Neuronal stem cell (in vitro differentiated cells): ENCODE measurements around the gene SNX3.

Experiments
- DNase-seq: peaks from one replicate; pipeline ENCODE4 v3.0.0-alpha.2; 2013; ENCODE audit warnings: low spot score
- H2AFZ ChIP-seq: one replicate; pipeline ENCODE4 v1.6.1; 2013; ENCODE audit warnings: mild to moderate bottlenecking, low read length, inconsistent platforms
- H2AK5ac ChIP-seq: 2 replicates; pipeline ENCODE4 v1.6.1; 2013; ENCODE audit warnings: low read depth, mild to moderate bottlenecking, inconsistent platforms, low read length, moderate library complexity, mixed read lengths
- H2BK120ac ChIP-seq: 2 replicates; pipeline ENCODE4 v1.6.1; 2013; ENCODE audit warnings: low read depth, mild to moderate bottlenecking, inconsistent platforms, low read length, moderate library complexity, mixed read lengths
- H2BK12ac ChIP-seq: one replicate; pipeline ENCODE4 v1.6.1; 2013; ENCODE audit warnings: low read length, inconsistent platforms
- H2BK15ac ChIP-seq: 2 replicates; pipeline ENCODE4 v1.6.1; 2013; ENCODE audit warnings: mild to moderate bottlenecking, low read length, inconsistent platforms, mixed read lengths
- H2BK5ac ChIP-seq: one replicate; pipeline ENCODE4 v1.6.1; 2013; ENCODE audit warnings: inconsistent platforms, mild to moderate bottlenecking, low read length, moderate library complexity
- H3K14ac ChIP-seq: one replicate; pipeline ENCODE4 v1.6.1; 2013; ENCODE audit warnings: low read length, inconsistent platforms
- H3K18ac ChIP-seq: 2 replicates; pipeline ENCODE4 v1.6.1; 2013; ENCODE audit warnings: low read length, inconsistent platforms
- H3K23ac ChIP-seq: 2 replicates; pipeline ENCODE4 v1.6.1; 2013; ENCODE audit warnings: low read depth, mild to moderate bottlenecking, mixed read lengths, low read length, inconsistent platforms; ENCODE audit not compliant: poor library complexity
- H3K27ac ChIP-seq: replicated peaks from 3 replicates; pipeline ENCODE4 v1.5.1; 2013; ENCODE audit warnings: low read length, inconsistent platforms
- H3K27me3 ChIP-seq, 3 experiments: 2 replicates each; pipeline ENCODE4 v1.6.1; 2013; ENCODE audit warnings: low read length in 3 of 3, mild to moderate bottlenecking in 2 of 3, inconsistent platforms in 1 of 3, low read depth in 1 of 3, mixed read lengths in 1 of 3, moderate library complexity in 1 of 3; ENCODE audit not compliant: control insufficient read depth in 3 of 3, insufficient read depth in 3 of 3
- H3K36me3 ChIP-seq, 2 donors: replicated peaks in 1 of 2; 2 replicates each; pipeline ENCODE4 v1.6.1; 2013; ENCODE audit warnings: low read length in 2 of 2; ENCODE audit not compliant: control insufficient read depth in 2 of 2, insufficient read depth in 2 of 2
- H3K4ac ChIP-seq: 2 replicates; pipeline ENCODE4 v1.6.1; 2013; ENCODE audit warnings: inconsistent platforms, mild to moderate bottlenecking, low read length, moderate library complexity
- H3K4me1 ChIP-seq, 2 donors: 1 replicate in 1 of 2; 2 replicates in 1 of 2; pipeline ENCODE4 v1.6.1; 2013; ENCODE audit warnings: low read length in 2 of 2, low read depth in 1 of 2; ENCODE audit not compliant: control insufficient read depth in 2 of 2, insufficient read depth in 1 of 2
- H3K4me2 ChIP-seq: one replicate; pipeline ENCODE4 v1.6.1; 2013; ENCODE audit warnings: mild to moderate bottlenecking, low read length, inconsistent platforms; ENCODE audit not compliant: insufficient read depth, poor library complexity, severe bottlenecking
- H3K4me3 ChIP-seq, 2 donors: 2 replicates each; pipeline ENCODE4 v1.5.1; 2013; ENCODE audit warnings: low read length in 2 of 2, mild to moderate bottlenecking in 2 of 2, inconsistent platforms in 1 of 2, moderate library complexity in 1 of 2
- H3K79me1 ChIP-seq: one replicate; pipeline ENCODE4 v1.6.1; 2013; ENCODE audit warnings: low read depth, mild to moderate bottlenecking, inconsistent platforms, low read length, moderate library complexity
- H3K9ac ChIP-seq: one replicate; pipeline ENCODE4 v1.6.1; 2013; ENCODE audit warnings: mild to moderate bottlenecking, low read depth, low read length, inconsistent platforms; ENCODE audit not compliant: poor library complexity
- H3K9me3 ChIP-seq, 2 donors: replicated peaks in 1 of 2; 2 replicates each; pipeline versions ENCODE3 to v1.6.1; 2013; ENCODE audit warnings: low read length in 2 of 2, mild to moderate bottlenecking in 2 of 2, inconsistent platforms in 1 of 2, low read depth in 1 of 2, mixed read lengths in 1 of 2, moderate library complexity in 1 of 2; ENCODE audit not compliant: control insufficient read depth in 2 of 2, insufficient read depth in 1 of 2
- H4K8ac ChIP-seq: one replicate; pipeline ENCODE4 v1.6.1; 2013; ENCODE audit warnings: low read depth, mild to moderate bottlenecking, inconsistent platforms, low read length, moderate library complexity
- H4K91ac ChIP-seq: one replicate; pipeline ENCODE4 v1.6.1; 2013; ENCODE audit warnings: low read length, low read depth, mild to moderate bottlenecking, inconsistent platforms; ENCODE audit not compliant: poor library complexity
- WGBS, 2 donors: extraction: QIAGEN DNeasy Blood & Tissue Kit; methylation state at CpG; one replicate each; pipeline ENCODE4 v1.1.7; 2013; ENCODE audit warnings: missing lambda C conversion rate in 2 of 2, mixed read lengths in 1 of 2; ENCODE audit not compliant: insufficient read length in 2 of 2, insufficient replicate concordance in 1 of 2; ENCODE audit errors: extremely low coverage in 2 of 2; 5-methylcytosine and 5-hydroxymethylcytosine counted together

The SNX3 gene

DNA sequence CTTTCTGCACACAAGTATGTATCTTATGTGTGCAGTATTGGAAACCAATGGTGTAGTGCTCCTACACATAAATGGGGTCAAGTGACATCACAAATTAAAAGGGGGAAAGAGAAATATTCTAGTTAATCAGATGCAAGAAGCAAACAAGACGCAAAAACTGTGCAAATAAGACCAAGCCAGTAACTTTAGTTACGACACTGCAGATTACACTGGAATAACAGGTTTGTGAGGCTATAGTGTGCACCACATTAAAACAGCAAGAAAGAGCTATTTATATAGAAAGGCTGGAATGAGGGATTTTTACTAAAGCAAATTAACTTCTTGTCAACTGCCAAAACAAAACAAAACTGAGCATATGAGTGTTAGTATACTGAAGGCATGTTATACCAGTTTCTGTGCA, 49.2 kb downstream of the SNX3 start:
- H3K36me3 ChIP-seq, result peaks cover 0 to 37% of the 10 kb centered on the region in 2 donors
- H3K79me1 ChIP-seq, result no peaks in the 10 kb centered on the region
- no peaks in the 10 kb centered on the region for H3K27me3 ChIP-seq
- H3K4me1 ChIP-seq, result no peaks in the 10 kb centered on the region
- no peak overlapping the region for H3K4me2 ChIP-seq
- H2AFZ ChIP-seq, result no peak overlapping the region
- no peak overlapping the region for H4K8ac ChIP-seq
- no peaks in the 10 kb centered on the region for H3K9me3 ChIP-seq
- H3K4ac ChIP-seq, result no peak overlapping the region
- H2BK15ac ChIP-seq, result no peak overlapping the region
- no peak overlapping the region for H2BK120ac ChIP-seq
- no peak overlapping the region for H2BK12ac ChIP-seq
- no peak overlapping the region for H4K91ac ChIP-seq
- H2BK5ac ChIP-seq, result no peak overlapping the region
- no peak overlapping the region for H3K18ac ChIP-seq
- no peak overlapping the region for H3K9ac ChIP-seq
- H3K4me3 ChIP-seq, result no peak overlapping the region
- H3K23ac ChIP-seq, result no peak overlapping the region
- no peak overlapping the region for H2AK5ac ChIP-seq
- DNase-seq, result no peak
- no CpG with 5 or more reads among the region's 2 CpGs for WGBS, 2 donors
- H3K27ac ChIP-seq, result no peak overlapping the region
- no peak overlapping the region for H3K14ac ChIP-seq

GRCh38 chr6:108210556-108210955, 50.3 kb downstream of the SNX3 start:
- WGBS, 2 donors, result no CpG with 5 or more reads among the region's 2 CpGs
- H2BK120ac ChIP-seq, result no peak overlapping the region
- H3K79me1 ChIP-seq, result no peaks in the 10 kb centered on the region
- no peak overlapping the region for H4K8ac ChIP-seq
- H3K23ac ChIP-seq, result no peak overlapping the region
- H3K18ac ChIP-seq, result no peak overlapping the region
- H2BK5ac ChIP-seq, result no peak overlapping the region
- no peak overlapping the region for H3K4me3 ChIP-seq
- H3K27ac ChIP-seq, result no peak overlapping the region
- no peak overlapping the region for H2AK5ac ChIP-seq
- DNase-seq, result no peak
- H2BK12ac ChIP-seq, result no peak overlapping the region
- H3K9ac ChIP-seq, result no peak overlapping the region
- H3K4me2 ChIP-seq, result no peak overlapping the region
- H3K4me1 ChIP-seq, result no peaks in the 10 kb centered on the region
- no peak overlapping the region for H3K14ac ChIP-seq
- no peak overlapping the region for H3K4ac ChIP-seq
- H2AFZ ChIP-seq, result no peak overlapping the region
- no peak overlapping the region for H2BK15ac ChIP-seq
- H3K27me3 ChIP-seq, result no peaks in the 10 kb centered on the region
- no peak overlapping the region for H4K91ac ChIP-seq
- no peaks in the 10 kb centered on the region for H3K9me3 ChIP-seq
- peaks cover 0 to 31% of the 10 kb centered on the region in 2 donors for H3K36me3 ChIP-seq

DNA sequence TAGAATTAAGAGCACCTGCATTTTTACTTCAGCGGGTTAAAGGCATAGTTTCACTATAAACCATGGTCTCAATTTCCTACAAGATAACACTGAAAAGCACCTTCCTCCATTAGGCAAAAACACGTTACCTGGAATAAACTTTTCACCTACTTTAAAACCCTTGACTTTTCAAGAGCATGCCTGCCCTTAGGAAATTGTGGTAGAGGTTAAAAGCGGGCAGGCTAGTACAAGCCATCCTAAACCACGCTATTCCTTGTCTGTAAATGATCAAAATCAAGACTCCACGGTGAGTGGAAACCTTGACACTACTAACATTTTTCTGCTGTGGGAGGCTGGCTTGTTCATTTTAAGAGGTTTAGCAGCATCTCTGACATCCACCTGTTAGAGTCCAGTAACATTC, 51.1 kb downstream of the SNX3 start:
- no peak overlapping the region for H3K4me2 ChIP-seq
- H2BK5ac ChIP-seq, result no peak overlapping the region
- no peaks in the 10 kb centered on the region for H3K4me1 ChIP-seq
- no peak overlapping the region for H3K18ac ChIP-seq
- no peak overlapping the region for H2BK15ac ChIP-seq
- H3K9me3 ChIP-seq, result no peaks in the 10 kb centered on the region
- H3K14ac ChIP-seq, result no peak overlapping the region
- H2AK5ac ChIP-seq, result no peak overlapping the region
- no peak overlapping the region for H2BK120ac ChIP-seq
- no CpG with 5 or more reads among the region's 5 CpGs for WGBS, 2 donors
- no peak overlapping the region for H4K91ac ChIP-seq
- DNase-seq, result no peak
- no peak overlapping the region for H3K27ac ChIP-seq
- no peak overlapping the region for H2AFZ ChIP-seq
- H4K8ac ChIP-seq, result no peak overlapping the region
- H3K79me1 ChIP-seq, result no peaks in the 10 kb centered on the region
- H3K27me3 ChIP-seq, result no peaks in the 10 kb centered on the region
- no peak overlapping the region for H3K9ac ChIP-seq
- H3K4me3 ChIP-seq, result no peak overlapping the region
- H3K4ac ChIP-seq, result no peak overlapping the region
- no peak overlapping the region for H3K23ac ChIP-seq
- no peak overlapping the region for H2BK12ac ChIP-seq
- peaks cover 0 to 25% of the 10 kb centered on the region in 2 donors for H3K36me3 ChIP-seq

DNA sequence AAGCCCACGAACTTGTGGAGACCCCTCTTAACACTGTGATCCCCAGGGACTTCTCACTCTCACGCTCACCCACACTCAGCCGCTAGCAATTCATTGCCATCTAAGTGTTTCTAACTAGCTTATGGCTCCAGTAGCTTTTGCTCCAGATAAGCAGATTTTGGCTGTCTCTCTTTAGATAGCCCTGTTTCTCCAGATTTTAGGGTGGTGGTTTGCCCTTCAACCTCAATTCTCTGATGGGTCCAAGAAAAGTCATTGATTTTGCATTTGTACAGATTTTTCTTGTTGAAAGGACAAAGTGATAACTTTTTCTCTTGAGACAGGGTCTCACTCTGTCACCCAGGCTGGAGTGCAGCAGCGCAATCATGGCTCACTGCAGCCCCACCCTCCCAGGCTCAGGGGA, 53.8 kb downstream of the SNX3 start:
- Histone ChIP-seq H3K9ac (no peak overlapping the region), H4K8ac (no peak overlapping the region), H4K91ac (no peak overlapping the region), H2BK5ac (no peak overlapping the region), H3K27ac (no peak overlapping the region), H2AK5ac (no peak overlapping the region), H3K14ac (no peak overlapping the region), H2BK12ac (no peak overlapping the region), H3K79me1 (no peaks in the 10 kb centered on the region), H3K18ac (no peak overlapping the region), H3K4me3 (no peak overlapping the region), H3K9me3 (no peaks in the 10 kb centered on the region), H2BK15ac (no peak overlapping the region), H3K4me2 (no peak overlapping the region), H2BK120ac (no peak overlapping the region), H3K36me3 (peaks cover 0 to 14% of the 10 kb centered on the region in 2 donors), H3K27me3 (no peaks in the 10 kb centered on the region), H3K23ac (no peak overlapping the region), H3K4me1 (peaks cover 4 to 5% of the 10 kb centered on the region in 2 donors), H2AFZ (no peak overlapping the region), H3K4ac (no peak overlapping the region)
- no peak for DNase-seq
- WGBS, 2 donors, result no CpG with 5 or more reads among the region's 4 CpGs
